Kidney (tissue), 14 donors: ENCODE measurements around the gene NUP188. TPM values are rescaled to one million over a fixed set of nuclear protein-coding genes. Genes with fewer than 3 reads are reported as not detected.
A peak's percentile ranks its signal among the peaks of the same experiment; 100 is the strongest.
"Not testable (repeated sequence)": the region's sequence is repeated elsewhere in the genome, so short reads cannot be mapped to it uniquely, and the experiment has no call there.

Source experiments
- DNase-seq, 5 donors: peaks; one replicate each; pipeline ENCODE4 v3.0.0-alpha.2; 2013 to 2020
- FAIRE-seq: peaks from 2 replicates; lab custom pipeline; 2012; peaks lifted over from hg19 to GRCh38; lab: Jason Lieb, UNC
- H3K27ac ChIP-seq, 2 donors: one replicate each; pipeline ENCODE4 v1.7.0; 2013; ENCODE audit warnings: low read depth in 2 of 2, low read length in 2 of 2, inconsistent platforms in 1 of 2
- H3K27me3 ChIP-seq: one replicate; pipeline ENCODE4 v1.7.1; 2013; ENCODE audit warnings: low read length, inconsistent platforms; ENCODE audit not compliant: control insufficient read depth, insufficient read depth
- H3K36me3 ChIP-seq, 3 donors: one replicate each; pipeline versions ENCODE4 v1.7.0 to v1.7.1; 2013; ENCODE audit warnings: low read length in 3 of 3, control low read depth in 1 of 3, inconsistent platforms in 1 of 3; ENCODE audit not compliant: insufficient read depth in 3 of 3, control insufficient read depth in 2 of 3
- H3K4me1 ChIP-seq, 3 donors: one replicate each; pipeline versions ENCODE4 v1.7.0 to v1.7.1; 2013; ENCODE audit warnings: low read length in 3 of 3, inconsistent platforms in 1 of 3, low read depth in 1 of 3; ENCODE audit not compliant: control insufficient read depth in 2 of 3, insufficient read depth in 2 of 3
- H3K4me3 ChIP-seq, 3 donors: one replicate each; pipeline versions ENCODE4 v1.7.0 to v1.8.1; 2013; ENCODE audit warnings: low read length in 3 of 3, control low read depth in 1 of 3, inconsistent platforms in 1 of 3
- H3K9ac ChIP-seq, 3 donors: one replicate each; pipeline versions ENCODE4 v1.7.0 to v1.7.1; 2013; ENCODE audit warnings: low read length in 3 of 3, control low read depth in 1 of 3, inconsistent platforms in 1 of 3
- H3K9me3 ChIP-seq, 3 donors: one replicate each; pipeline versions ENCODE4 v1.7.0 to v1.7.1; 2013; ENCODE audit warnings: low read length in 3 of 3, control low read depth in 1 of 3, inconsistent platforms in 1 of 3; ENCODE audit not compliant: control insufficient read depth in 2 of 3, insufficient read depth in 1 of 3
- CTCF ChIP-seq: IDR thresholded peaks from 3 replicates; pipeline ENCODE4 v1.5.1; 2012; ENCODE audit warnings: mild to moderate bottlenecking, moderate library complexity, borderline replicate concordance; ENCODE audit not compliant: insufficient read depth; ENCODE audit errors: extremely low read depth
- intact Hi-C: fragments of 100-400 bp; cut with DNase I; formaldehyde crosslinking; loops from one replicate; pipeline ENCODE4 v1.11.1; 2022
- polyA plus RNA-seq: library from polyadenylated mRNA; stranded (reverse); fragments of 350-450 nt; fragmentation: Illumina TruSeq; extraction: RNeasy Lipid Tissue Mini Kit (QIAGEN cat#74804); gene quantifications from one replicate; pipeline ENCODE4 v1.2.3, GENCODE V29; 2014; ENCODE audit warnings: low read depth, low replicate concordance; ENCODE audit not compliant: insufficient read depth
- total RNA-seq: library from RNA; stranded (reverse); fragmentation: NEBNext Ultra II Directional; extraction: Animal tissue kit (Norgen Biotek cat#: 25700); gene quantifications from one replicate; pipeline ENCODE4 v1.2.1, GENCODE V29; 2021
- donor health status: control.
- donor health status: control.
- donor health status: control.
- donor health status: control.
- donor health status: control.
- donor health status: DM: yes; HTN: yes; CAD: no.
- donor health status: Normal renal cell carcinoma (clear cell type).

NUP188 gene
- total and polyA plus RNA-seq, 2 donors from 2014 or later = 6.4 to 27.9 TPM

- FAIRE-seq (no peak), DNase-seq (peak in 1 of 5 donors; percentile 45)
- H3K4me1 ChIP-seq = peaks cover 0 to 19% (median 4%) of the 10 kb centered on the region in 3 donors
- no peaks in the 10 kb centered on the region for H3K27me3 ChIP-seq
- no peak overlapping the region for H3K9ac ChIP-seq
- peaks cover 0 to 6% (median 0%) of the 10 kb centered on the region in 3 donors for H3K36me3 ChIP-seq
- no peak for TF ChIP-seq CTCF
- H3K9me3 ChIP-seq = no peaks in the 10 kb centered on the region
- H3K4me3 ChIP-seq = no peak overlapping the region
- intact Hi-C loops = no loop called here
- H3K27ac ChIP-seq = no peak overlapping the region
Observed at GRCh38 chr9:128943832-128944620, 3.5 kb upstream of the NUP188 start.

GRCh38 chr9:128944966-128945365 is 2.5 kb upstream of the NUP188 start:
- H3K27me3 ChIP-seq, H3K4me3 ChIP-seq, H3K36me3 ChIP-seq, H3K9me3 ChIP-seq, FAIRE-seq, intact Hi-C loops, H3K9ac ChIP-seq, H3K27ac ChIP-seq: not testable (repeated sequence)
- peak in 1 of 5 donors; percentile 26 for DNase-seq
- peaks cover 0 to 19% (median 4%) of the 10 kb centered on the region in 3 donors for H3K4me1 ChIP-seq

GRCh38 chr9:128945798-128946501 is 1.5 kb upstream of the NUP188 start:
- FAIRE-seq = no peak

More at GRCh38 chr9:128945798-128946501, 1.5 kb upstream of the NUP188 start:
- Histone ChIP-seq H3K27ac (no peak overlapping the region), H3K4me1 (peaks cover 0 to 17% (median 4%) of the 10 kb centered on the region in 3 donors), H3K36me3 (peaks cover 0 to 6% (median 0%) of the 10 kb centered on the region in 3 donors), H3K9ac (no peak overlapping the region), H3K9me3 (no peaks in the 10 kb centered on the region), H3K27me3 (no peaks in the 10 kb centered on the region), H3K4me3 (peak overlapping the region in 1 of 3 donors; percentile 88)
- intact Hi-C loops = no loop called here
- no peak for TF ChIP-seq CTCF
- peak in 1 of 5 donors; percentile 59 for DNase-seq
